ENCODE data around the gene MRPS35.

Gene MRPS35

GRCh38 chr12:27779416-27779919, 68.8 kb downstream of the MRPS35 start (continued):
- TF ChIP-seq, protein P1, sequence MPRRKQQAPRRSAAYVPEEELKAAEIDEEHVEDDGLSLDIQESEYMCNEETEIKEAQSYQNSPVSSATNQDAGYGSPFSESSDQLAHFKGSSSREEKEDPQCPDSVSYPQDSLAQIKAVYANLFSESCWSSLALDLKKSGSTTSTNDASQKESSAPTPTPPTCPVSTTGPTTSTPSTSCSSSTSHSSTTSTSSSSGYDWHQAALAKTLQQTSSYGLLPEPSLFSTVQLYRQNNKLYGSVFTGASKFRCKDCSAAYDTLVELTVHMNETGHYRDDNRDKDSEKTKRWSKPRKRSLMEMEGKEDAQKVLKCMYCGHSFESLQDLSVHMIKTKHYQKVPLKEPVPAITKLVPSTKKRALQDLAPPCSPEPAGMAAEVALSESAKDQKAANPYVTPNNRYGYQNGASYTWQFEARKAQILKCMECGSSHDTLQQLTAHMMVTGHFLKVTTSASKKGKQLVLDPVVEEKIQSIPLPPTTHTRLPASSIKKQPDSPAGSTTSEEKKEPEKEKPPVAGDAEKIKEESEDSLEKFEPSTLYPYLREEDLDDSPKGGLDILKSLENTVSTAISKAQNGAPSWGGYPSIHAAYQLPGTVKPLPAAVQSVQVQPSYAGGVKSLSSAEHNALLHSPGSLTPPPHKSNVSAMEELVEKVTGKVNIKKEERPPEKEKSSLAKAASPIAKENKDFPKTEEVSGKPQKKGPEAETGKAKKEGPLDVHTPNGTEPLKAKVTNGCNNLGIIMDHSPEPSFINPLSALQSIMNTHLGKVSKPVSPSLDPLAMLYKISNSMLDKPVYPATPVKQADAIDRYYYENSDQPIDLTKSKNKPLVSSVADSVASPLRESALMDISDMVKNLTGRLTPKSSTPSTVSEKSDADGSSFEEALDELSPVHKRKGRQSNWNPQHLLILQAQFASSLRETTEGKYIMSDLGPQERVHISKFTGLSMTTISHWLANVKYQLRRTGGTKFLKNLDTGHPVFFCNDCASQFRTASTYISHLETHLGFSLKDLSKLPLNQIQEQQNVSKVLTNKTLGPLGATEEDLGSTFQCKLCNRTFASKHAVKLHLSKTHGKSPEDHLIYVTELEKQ (tag by site-specific recombination; IDR thresholded peaks at IDR 0.05; ENCODE audit: borderline replicate concordance) = no peak
- TF ChIP-seq, protein P2, sequence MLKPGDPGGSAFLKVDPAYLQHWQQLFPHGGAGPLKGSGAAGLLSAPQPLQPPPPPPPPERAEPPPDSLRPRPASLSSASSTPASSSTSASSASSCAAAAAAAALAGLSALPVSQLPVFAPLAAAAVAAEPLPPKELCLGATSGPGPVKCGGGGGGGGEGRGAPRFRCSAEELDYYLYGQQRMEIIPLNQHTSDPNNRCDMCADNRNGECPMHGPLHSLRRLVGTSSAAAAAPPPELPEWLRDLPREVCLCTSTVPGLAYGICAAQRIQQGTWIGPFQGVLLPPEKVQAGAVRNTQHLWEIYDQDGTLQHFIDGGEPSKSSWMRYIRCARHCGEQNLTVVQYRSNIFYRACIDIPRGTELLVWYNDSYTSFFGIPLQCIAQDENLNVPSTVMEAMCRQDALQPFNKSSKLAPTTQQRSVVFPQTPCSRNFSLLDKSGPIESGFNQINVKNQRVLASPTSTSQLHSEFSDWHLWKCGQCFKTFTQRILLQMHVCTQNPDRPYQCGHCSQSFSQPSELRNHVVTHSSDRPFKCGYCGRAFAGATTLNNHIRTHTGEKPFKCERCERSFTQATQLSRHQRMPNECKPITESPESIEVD (tag by site-specific recombination; IDR thresholded peaks at IDR 0.05) = no peak
- TF ChIP-seq ZNF280C (tag by site-specific recombination; IDR thresholded peaks at IDR 0.05) (no peak), ZBTB21 (tag by site-specific recombination; IDR thresholded peaks at IDR 0.05) (no peak), ZNF121 (tag by site-specific recombination; IDR thresholded peaks at IDR 0.05) (no peak), ZNF707 (tag by site-specific recombination; IDR thresholded peaks at IDR 0.05) (no peak), EGR2 (tag by site-specific recombination; IDR thresholded peaks at IDR 0.05; ENCODE audit: low read depth) (0 out of 2 replicates have a peak, but pooled peaks have one; percentile 25), PBX3 (CRISPR knock-in tag; IDR thresholded peaks at IDR 0.05) (no peak), ZNF626 (tag by site-specific recombination; IDR thresholded peaks at IDR 0.05) (no peak), ZFP3 (tag by site-specific recombination; IDR thresholded peaks at IDR 0.05; ENCODE audit: low read depth) (no peak), ZNF830 (tag by site-specific recombination; IDR thresholded peaks at IDR 0.05; ENCODE audit: low read depth) (no peak), ZNF48 (tag by site-specific recombination; IDR thresholded peaks at IDR 0.05) (no peak), ZNF785 (tag by site-specific recombination; IDR thresholded peaks at IDR 0.05) (no peak), ZNF426 (tag by site-specific recombination; IDR thresholded peaks at IDR 0.05) (no peak), ZNF501 (tag by site-specific recombination; IDR thresholded peaks at IDR 0.05) (0 out of 2 replicates have a peak, but pooled peaks have one; percentile 11), ZFHX2 (tag by site-specific recombination; conservative IDR thresholded peaks at IDR 0.05) (peak; percentile 65), GLIS2 (tag by site-specific recombination; IDR thresholded peaks at IDR 0.05) (peak; percentile 63; the same call in 1 of the 2 replicates), BCL11A (tag by site-specific recombination; IDR thresholded peaks at IDR 0.05; ENCODE audit: low read depth) (no peak), GLIS1 (tag by site-specific recombination; IDR thresholded peaks at IDR 0.05) (no peak), MYNN (tag by site-specific recombination; IDR thresholded peaks at IDR 0.05; ENCODE audit: borderline replicate concordance) (no peak), MZF1 (tag by site-specific recombination; IDR thresholded peaks at IDR 0.05; ENCODE audit: borderline replicate concordance) (no peak), ZNF623 (tag by site-specific recombination; IDR thresholded peaks at IDR 0.05) (no peak), PRDM1 (tag by site-specific recombination; IDR thresholded peaks at IDR 0.05) (no peak), ZBTB8A (tag by site-specific recombination; IDR thresholded peaks at IDR 0.05) (peak; percentile 51), ZNF292 (tag by site-specific recombination; IDR thresholded peaks at IDR 0.05; ENCODE audit: borderline replicate concordance, low read depth) (no peak), ZNF138 (tag by site-specific recombination; IDR thresholded peaks at IDR 0.05; ENCODE audit: borderline replicate concordance) (no peak), ZBTB20 (tag by site-specific recombination; IDR thresholded peaks at IDR 0.05) (peak; percentile 91), ZNF10 (tag by site-specific recombination; IDR thresholded peaks at IDR 0.05) (no peak), ZNF660 (tag by site-specific recombination; IDR thresholded peaks at IDR 0.05) (no peak), ZNF335 (tag by site-specific recombination; conservative IDR thresholded peaks at IDR 0.05) (peak; percentile 80), ZNF223 (tag by site-specific recombination; IDR thresholded peaks at IDR 0.05) (no peak)
- TF ChIP-seq, protein P3, sequence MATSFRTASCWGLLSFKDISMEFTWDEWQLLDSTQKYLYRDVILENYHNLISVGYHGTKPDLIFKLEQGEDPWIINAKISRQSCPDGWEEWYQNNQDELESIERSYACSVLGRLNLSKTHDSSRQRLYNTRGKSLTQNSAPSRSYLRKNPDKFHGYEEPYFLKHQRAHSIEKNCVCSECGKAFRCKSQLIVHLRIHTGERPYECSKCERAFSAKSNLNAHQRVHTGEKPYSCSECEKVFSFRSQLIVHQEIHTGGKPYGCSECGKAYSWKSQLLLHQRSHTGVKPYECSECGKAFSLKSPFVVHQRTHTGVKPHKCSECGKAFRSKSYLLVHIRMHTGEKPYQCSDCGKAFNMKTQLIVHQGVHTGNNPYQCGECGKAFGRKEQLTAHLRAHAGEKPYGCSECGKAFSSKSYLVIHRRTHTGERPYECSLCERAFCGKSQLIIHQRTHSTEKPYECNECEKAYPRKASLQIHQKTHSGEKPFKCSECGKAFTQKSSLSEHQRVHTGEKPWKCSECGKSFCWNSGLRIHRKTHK (tag by site-specific recombination; IDR thresholded peaks at IDR 0.05) = no peak

Measured in HEK293 (cell line).